Peyer's patch (tissue), 4 donors: ENCODE data around the gene MBD4.

Experiments used
- CTCF ChIP-seq, 6 experiments: fragments of 450-650 bp in 4 of 6; fragments of 200-600 bp in 2 of 6; sonication (generic) in 1 of 6; IDR thresholded peaks; one replicate each; pipeline ENCODE4 v1.5.1; 2017 to 2019; ENCODE audit warnings: antibody characterized with exemption in 6 of 6, mild to moderate bottlenecking in 3 of 6, moderate library complexity in 1 of 6
- POLR2A ChIP-seq, 2 donors: fragments of 450-650 bp; IDR thresholded peaks; one replicate each; pipeline ENCODE4 v1.5.1; 2017; ENCODE audit warnings: antibody characterized with exemption in 2 of 2, mild to moderate bottlenecking in 2 of 2, moderate library complexity in 2 of 2

GRCh38 chr3:129441215-129441614 lies 1.5 kb upstream of the MBD4 start:
- TF ChIP-seq POLR2A (IDR thresholded peaks at IDR 0.05), result no peak
- TF ChIP-seq CTCF (IDR thresholded peaks at IDR 0.05), result no peak
